NB4 (cell line): ENCODE data around the gene NR3C1.

Experiments used
- POLR2A ChIP-seq: IDR thresholded peaks from 2 replicates; pipeline ENCODE4 v1.6.1; 2011; ENCODE audit warnings: mild to moderate bottlenecking; ENCODE audit not compliant: insufficient read length; ENCODE audit errors: extremely low read depth
- TF ChIP-seq, protein P1 (sequence below): IDR thresholded peaks from one replicate; pipeline ENCODE4 v1.5.1; 2012; ENCODE audit warnings: low read depth, low read length

DNA sequence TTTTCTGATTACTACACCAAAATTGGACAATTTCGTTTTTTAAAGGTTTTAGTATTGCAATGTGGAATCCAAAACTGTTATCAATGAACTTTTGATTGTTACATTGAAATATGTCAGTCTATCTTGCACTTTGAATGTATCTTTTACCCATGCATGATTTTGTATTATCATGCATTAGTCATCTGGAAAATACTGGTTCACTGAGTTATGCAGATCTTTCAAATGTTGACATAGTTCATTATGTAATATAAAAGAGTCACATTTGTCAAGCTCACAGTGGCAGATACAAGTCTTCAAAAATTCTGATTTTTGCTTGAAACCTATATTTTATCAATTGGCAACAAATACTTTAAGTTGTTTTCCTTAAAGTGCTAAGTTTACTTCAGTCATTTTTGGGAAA, 85.2 kb downstream of the NR3C1 start:
- TF ChIP-seq, protein P1, sequence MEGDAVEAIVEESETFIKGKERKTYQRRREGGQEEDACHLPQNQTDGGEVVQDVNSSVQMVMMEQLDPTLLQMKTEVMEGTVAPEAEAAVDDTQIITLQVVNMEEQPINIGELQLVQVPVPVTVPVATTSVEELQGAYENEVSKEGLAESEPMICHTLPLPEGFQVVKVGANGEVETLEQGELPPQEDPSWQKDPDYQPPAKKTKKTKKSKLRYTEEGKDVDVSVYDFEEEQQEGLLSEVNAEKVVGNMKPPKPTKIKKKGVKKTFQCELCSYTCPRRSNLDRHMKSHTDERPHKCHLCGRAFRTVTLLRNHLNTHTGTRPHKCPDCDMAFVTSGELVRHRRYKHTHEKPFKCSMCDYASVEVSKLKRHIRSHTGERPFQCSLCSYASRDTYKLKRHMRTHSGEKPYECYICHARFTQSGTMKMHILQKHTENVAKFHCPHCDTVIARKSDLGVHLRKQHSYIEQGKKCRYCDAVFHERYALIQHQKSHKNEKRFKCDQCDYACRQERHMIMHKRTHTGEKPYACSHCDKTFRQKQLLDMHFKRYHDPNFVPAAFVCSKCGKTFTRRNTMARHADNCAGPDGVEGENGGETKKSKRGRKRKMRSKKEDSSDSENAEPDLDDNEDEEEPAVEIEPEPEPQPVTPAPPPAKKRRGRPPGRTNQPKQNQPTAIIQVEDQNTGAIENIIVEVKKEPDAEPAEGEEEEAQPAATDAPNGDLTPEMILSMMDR: no peak
- TF ChIP-seq POLR2A: no peak
